Omental fat pad (tissue), 4 donors: ENCODE results near the gene NUFIP1. TPM values are rescaled to one million over a fixed set of nuclear protein-coding genes. Genes with fewer than 3 reads are reported as not detected.
A peak's percentile ranks its signal among the peaks of the same experiment; 100 is the strongest.

Experiments used
- ATAC-seq: fragments of 150-250 bp; one replicate; pipeline ENCODE4 v1.9.1; 2016; ENCODE audit warnings: mild to moderate bottlenecking, moderate library complexity; ENCODE audit not compliant: low FRiP score
- DNase-seq: peaks from one replicate; pipeline ENCODE4 v3.0.0-alpha.2; 2019; ENCODE audit warnings: low spot score
- total RNA-seq, 4 donors: library from RNA; depleted of rRNA; stranded (reverse); fragments of >200 nt; gene quantifications; one replicate each; pipeline ENCODE4 v1.1.0, GENCODE V29; 2016
- TF ChIP-seq, protein P1 (sequence below), 3 donors: fragments of 450-650 bp; IDR thresholded peaks; one replicate each; pipeline ENCODE4 v1.5.1; 2016 to 2017; ENCODE audit warnings: antibody characterized with exemption in 3 of 3, mild to moderate bottlenecking in 3 of 3, moderate library complexity in 2 of 3

NUFIP1 gene
- total RNA-seq, 4 donors from 2014 or later, result 1.9 to 8.0 (median 2.5) TPM

DNA sequence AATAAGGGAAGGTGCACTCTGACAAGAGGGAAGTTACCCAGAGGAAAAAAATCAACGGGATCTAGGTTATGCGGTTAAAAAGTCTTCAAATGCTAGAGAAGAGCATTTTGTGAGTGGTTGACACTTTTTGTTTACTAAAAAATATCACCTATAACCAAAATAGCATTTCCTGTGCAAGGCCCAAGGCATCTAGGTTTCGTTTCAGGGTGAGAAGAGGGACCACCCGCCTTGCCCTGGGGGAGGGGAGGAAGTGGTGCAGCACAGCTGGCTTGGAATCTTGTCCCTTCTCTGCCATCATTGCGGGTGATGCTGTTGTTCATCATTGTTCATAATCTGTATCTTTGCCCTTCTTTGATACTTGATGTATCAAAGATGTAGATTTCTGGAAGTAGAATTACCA, 80.6 kb downstream of the NUFIP1 start:
- TF ChIP-seq, protein P1, sequence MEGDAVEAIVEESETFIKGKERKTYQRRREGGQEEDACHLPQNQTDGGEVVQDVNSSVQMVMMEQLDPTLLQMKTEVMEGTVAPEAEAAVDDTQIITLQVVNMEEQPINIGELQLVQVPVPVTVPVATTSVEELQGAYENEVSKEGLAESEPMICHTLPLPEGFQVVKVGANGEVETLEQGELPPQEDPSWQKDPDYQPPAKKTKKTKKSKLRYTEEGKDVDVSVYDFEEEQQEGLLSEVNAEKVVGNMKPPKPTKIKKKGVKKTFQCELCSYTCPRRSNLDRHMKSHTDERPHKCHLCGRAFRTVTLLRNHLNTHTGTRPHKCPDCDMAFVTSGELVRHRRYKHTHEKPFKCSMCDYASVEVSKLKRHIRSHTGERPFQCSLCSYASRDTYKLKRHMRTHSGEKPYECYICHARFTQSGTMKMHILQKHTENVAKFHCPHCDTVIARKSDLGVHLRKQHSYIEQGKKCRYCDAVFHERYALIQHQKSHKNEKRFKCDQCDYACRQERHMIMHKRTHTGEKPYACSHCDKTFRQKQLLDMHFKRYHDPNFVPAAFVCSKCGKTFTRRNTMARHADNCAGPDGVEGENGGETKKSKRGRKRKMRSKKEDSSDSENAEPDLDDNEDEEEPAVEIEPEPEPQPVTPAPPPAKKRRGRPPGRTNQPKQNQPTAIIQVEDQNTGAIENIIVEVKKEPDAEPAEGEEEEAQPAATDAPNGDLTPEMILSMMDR (IDR thresholded peaks at IDR 0.05), result no peak
- DNase-seq (no peak), ATAC-seq (no peak)

DNA sequence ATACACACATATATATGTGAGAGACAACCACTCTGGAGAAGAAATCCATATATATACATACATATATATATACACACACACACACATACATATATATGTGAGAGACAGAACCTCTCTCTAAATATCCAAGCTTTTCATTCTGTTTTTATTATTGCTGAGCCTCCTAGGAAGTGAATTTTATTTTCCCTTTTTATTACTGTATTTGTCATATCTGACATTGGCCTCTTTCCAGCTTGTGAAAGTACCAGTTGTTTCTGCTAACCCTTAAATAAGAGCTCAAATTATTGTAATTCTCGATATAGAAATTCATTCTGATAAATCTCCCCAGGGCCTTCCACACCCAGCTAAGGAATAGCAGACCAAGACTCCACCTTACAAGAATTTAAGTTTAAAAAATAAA, 81.0 kb downstream of the NUFIP1 start:
- ATAC-seq, result no peak
- DNase-seq, result no peak
- TF ChIP-seq, protein P1 (IDR thresholded peaks at IDR 0.05), result no peak

DNA sequence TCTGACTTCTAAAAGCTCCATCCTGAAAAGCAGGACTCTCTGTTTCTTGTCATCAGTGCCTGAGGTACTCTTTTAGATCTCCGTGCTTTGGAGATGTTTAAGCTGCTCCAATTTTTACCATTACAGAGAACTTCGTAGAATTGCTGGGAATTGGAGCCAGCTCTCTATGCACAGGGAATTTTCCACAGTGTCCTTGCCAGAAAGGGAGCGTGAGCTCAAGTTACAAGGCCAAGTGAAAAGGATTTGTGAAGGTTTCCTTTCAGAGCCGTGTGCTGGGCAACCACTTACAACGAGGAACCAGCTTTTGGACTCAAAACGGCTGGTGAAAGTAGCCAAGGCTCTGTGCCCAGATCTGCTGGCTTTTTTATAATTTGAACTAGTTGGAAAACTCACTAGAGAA, 82.6 kb downstream of the NUFIP1 start:
- DNase-seq (no peak), ATAC-seq (no peak)
- TF ChIP-seq, protein P1 (IDR thresholded peaks at IDR 0.05), result no peak

DNA sequence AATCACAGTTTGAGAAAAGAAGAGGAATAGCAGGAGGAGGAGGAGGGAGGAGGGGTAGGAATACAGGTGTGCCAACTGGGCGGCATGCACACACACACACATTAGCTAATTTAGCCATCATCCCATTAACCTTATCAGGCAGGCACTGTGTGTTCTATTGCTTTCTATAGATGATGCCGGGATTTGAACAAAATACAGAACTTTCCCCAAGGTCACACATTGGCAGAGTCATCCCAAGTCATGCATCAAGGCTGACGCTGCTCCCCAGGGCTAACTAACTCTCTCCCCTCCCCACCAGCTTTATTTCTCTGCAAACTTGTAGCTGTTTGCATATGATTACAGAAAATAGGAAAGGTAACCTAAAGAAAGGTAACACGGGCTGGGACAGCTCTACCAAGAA, 83.0 kb downstream of the NUFIP1 start:
- no peak for ATAC-seq
- TF ChIP-seq, protein P1 (IDR thresholded peaks at IDR 0.05), result no peak
- DNase-seq, result no peak

DNA sequence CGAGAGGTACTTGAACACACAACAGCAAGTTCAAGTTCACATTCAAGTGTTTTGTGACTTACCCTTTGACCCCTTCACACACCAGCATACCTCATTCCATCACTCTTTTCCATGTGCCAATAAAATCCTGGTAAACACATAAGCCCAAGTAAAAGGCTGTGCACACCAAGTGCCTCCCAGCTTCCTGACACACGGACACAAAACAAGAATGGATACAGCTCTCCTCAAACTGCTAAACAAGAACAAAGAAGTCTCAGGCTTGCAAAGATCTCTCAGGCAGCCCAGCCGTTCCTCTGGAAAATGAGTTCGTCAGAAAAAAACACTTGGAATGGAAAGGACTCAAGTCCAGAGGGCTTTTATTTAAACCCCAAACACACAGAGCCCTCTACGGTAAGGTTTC, 83.7 kb downstream of the NUFIP1 start:
- TF ChIP-seq, protein P1 (IDR thresholded peaks at IDR 0.05), result no peak
- ATAC-seq, result no peak
- DNase-seq, result no peak

DNA sequence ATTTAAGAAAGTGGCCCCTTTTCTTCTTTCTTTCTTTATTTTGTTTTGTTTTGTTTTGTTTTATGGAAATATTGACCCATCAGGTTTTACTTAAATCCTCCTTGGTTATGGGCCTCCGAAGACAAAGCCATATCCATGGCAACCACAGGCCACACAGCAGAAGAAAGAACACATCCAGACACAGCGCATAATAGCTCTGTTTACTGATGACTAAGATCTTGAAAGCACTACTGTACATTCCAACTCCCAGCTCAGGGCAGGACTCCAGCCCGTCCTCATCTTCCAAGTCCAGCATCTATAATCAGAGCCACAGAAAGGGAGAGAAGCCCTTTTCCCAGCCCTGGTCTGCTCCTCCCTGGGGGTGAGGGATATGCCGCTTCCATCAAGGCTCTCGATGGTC, 84.3 kb downstream of the NUFIP1 start:
- ATAC-seq (peak; percentile 63), DNase-seq (no peak)
- TF ChIP-seq, protein P1 (IDR thresholded peaks at IDR 0.05), result no peak

DNA sequence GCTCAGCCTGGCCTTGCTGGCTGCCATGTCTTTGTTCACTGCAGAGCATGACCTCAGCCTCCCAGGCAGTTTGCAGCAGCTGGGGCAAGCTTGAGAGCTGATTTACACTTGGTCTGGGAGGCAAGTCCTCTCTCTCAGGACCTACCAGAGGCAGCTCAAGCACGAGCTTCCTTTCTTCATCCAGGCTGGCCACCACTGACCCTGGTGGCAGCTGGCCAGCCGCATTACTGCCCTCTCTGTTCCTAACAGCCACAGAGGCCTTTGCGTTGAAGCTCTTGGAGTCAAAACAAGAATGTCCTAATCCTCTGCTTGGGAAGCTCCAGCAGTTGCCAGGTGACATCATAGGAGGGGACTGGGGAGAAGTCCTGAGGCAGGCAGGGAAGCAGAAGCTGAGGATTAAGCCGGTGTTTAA, 85.7 kb downstream of the NUFIP1 start:
- DNase-seq, result no peak
- TF ChIP-seq, protein P1 (IDR thresholded peaks at IDR 0.05), result no peak
- ATAC-seq, result no peak
